B cell (primary cell): Measurements from ENCODE around the gene CIT. TPM values are rescaled to one million over a fixed set of nuclear protein-coding genes. Genes with fewer than 3 reads are reported as not detected.

Experiments
- ATAC-seq: fragments of 200-7000 bp; cut with Tn5 transposase; one replicate; pipeline ENCODE4 v1.10.0; 2021; ENCODE audit warnings: low read depth, mild to moderate bottlenecking, moderate number of reproducible peaks, moderate library complexity
- CTCF ChIA-PET: fragments of 350-600 bp; sonication (Branson Sonifier 250); formaldehyde crosslinking; loops from one replicate; lab custom pipeline; 2021; ENCODE audit warnings: antibody characterized with exemption, inconsistent platforms; lab: Charles Lee
- POLR2A ChIA-PET: fragments of 350-600 bp; sonication (Branson Sonifier 250); formaldehyde crosslinking; loops from one replicate; lab custom pipeline; 2021; ENCODE audit warnings: antibody characterized with exemption; lab: Charles Lee
- DNase-seq: peaks from one replicate; pipeline ENCODE4 v3.0.0; 2013
- H2AFZ ChIP-seq: 2 replicates; pipeline ENCODE4 v1.6.1; 2012; ENCODE audit warnings: mild to moderate bottlenecking, low read depth, low read length; ENCODE audit not compliant: insufficient read depth, poor library complexity, severe bottlenecking
- H3K27ac ChIP-seq, 2 donors: 1 replicate in 1 of 2; 2 replicates in 1 of 2; pipeline ENCODE4 v1.5.1; 2012 to 2013; ENCODE audit warnings: low read length in 2 of 2, mild to moderate bottlenecking in 2 of 2, moderate library complexity in 1 of 2
- H3K27me3 ChIP-seq, 4 experiments: fragments of 200-600 bp in 1 of 4; sonication (generic) in 1 of 4; replicated peaks in 1 of 4; 1 replicate in 2 of 4; 2 replicates in 2 of 4; pipeline versions ENCODE4 v1.6.1 to v1.7.0; 2013 to 2016; ENCODE audit warnings: low read length in 3 of 4, mild to moderate bottlenecking in 2 of 4, mixed read lengths in 1 of 4, moderate library complexity in 1 of 4; ENCODE audit not compliant: insufficient read depth in 4 of 4, control insufficient read depth in 3 of 4; ENCODE audit errors: control extremely low read depth in 1 of 4
- H3K36me3 ChIP-seq, 2 experiments: replicated peaks in 1 of 2; 1 replicate in 1 of 2; 2 replicates in 1 of 2; pipeline versions ENCODE4 v1.6.1 to v1.7.1; 2013; ENCODE audit warnings: low read length in 1 of 2; ENCODE audit not compliant: insufficient read depth in 2 of 2, control insufficient read depth in 1 of 2; ENCODE audit errors: control extremely low read depth in 1 of 2, extremely low read depth in 1 of 2
- H3K4me1 ChIP-seq, 2 donors: fragments of 200-600 bp in 1 of 2; sonication (generic) in 1 of 2; 1 replicate in 1 of 2; 2 replicates in 1 of 2; pipeline versions ENCODE4 v1.5.1 to v1.6.1; 2013 to 2017; ENCODE audit warnings: low read length in 2 of 2; ENCODE audit not compliant: control insufficient read depth in 2 of 2, insufficient read depth in 2 of 2
- H3K4me2 ChIP-seq: replicated peaks from 2 replicates; pipeline ENCODE3; 2012; ENCODE audit warnings: mild to moderate bottlenecking, low read depth, low read length; ENCODE audit not compliant: poor library complexity, severe bottlenecking
- H3K4me3 ChIP-seq, 5 experiments: fragments of 200-600 bp in 1 of 5; sonication (generic) in 1 of 5; 1 replicate in 3 of 5; 2 replicates in 2 of 5; pipeline versions ENCODE4 v1.5.1 to v1.7.0; 2011 to 2016; ENCODE audit warnings: low read length in 4 of 5, mild to moderate bottlenecking in 4 of 5, low read depth in 2 of 5, control low read depth in 1 of 5, moderate library complexity in 1 of 5; ENCODE audit not compliant: insufficient read depth in 1 of 5; ENCODE audit errors: control extremely low read depth in 1 of 5, extremely low read depth in 1 of 5
- H3K79me2 ChIP-seq: fragments of 200-600 bp; sonication (generic); one replicate; pipeline ENCODE4 v1.6.0; 2016; ENCODE audit warnings: low read length; ENCODE audit not compliant: control insufficient read depth, insufficient read depth
- H3K9ac ChIP-seq: fragments of 200-600 bp; sonication (generic); 2 replicates; pipeline ENCODE4 v1.6.1; 2017; ENCODE audit warnings: mild to moderate bottlenecking, low read length, moderate library complexity
- H3K9me3 ChIP-seq, 3 donors: one replicate each; pipeline versions ENCODE4 v1.6.1 to v1.7.1; 2013; ENCODE audit warnings: low read length in 2 of 3; ENCODE audit not compliant: control insufficient read depth in 2 of 3, insufficient read depth in 1 of 3; ENCODE audit errors: control extremely low read depth in 1 of 3
- H4K20me1 ChIP-seq: 2 replicates; pipeline ENCODE4 v1.6.0; 2012; ENCODE audit warnings: mild to moderate bottlenecking, low read length; ENCODE audit not compliant: insufficient read depth, control insufficient read depth, poor library complexity, severe bottlenecking
- H3K27ac Mint-ChIP-seq: one replicate; pipeline ENCODE4 v1.8.0; 2021; ENCODE audit warnings: mixed read lengths
- H3K27me3 Mint-ChIP-seq: one replicate; pipeline ENCODE4 v1.8.0; 2021; ENCODE audit warnings: mixed read lengths
- H3K4me1 Mint-ChIP-seq: one replicate; pipeline ENCODE4 v1.8.0; 2021; ENCODE audit warnings: mixed read lengths
- H3K4me3 Mint-ChIP-seq: one replicate; pipeline ENCODE4 v1.8.0; 2021; ENCODE audit warnings: mixed read lengths
- H3K9me3 Mint-ChIP-seq: one replicate; pipeline ENCODE4 v1.8.0; 2022; ENCODE audit warnings: mixed read lengths; ENCODE audit not compliant: insufficient read depth
- EZH2 ChIP-seq: IDR thresholded peaks from 2 replicates; pipeline ENCODE4 v1.6.1; 2012; ENCODE audit warnings: borderline replicate concordance, low read depth, mild to moderate bottlenecking, moderate library complexity, low read length; ENCODE audit not compliant: insufficient read depth, poor library complexity, severe bottlenecking
- WGBS: methylation state at CpG from one replicate; pipeline ENCODE4 v1.1.5; 2013; ENCODE audit warnings: missing lambda C conversion rate; ENCODE audit not compliant: insufficient coverage; 5-methylcytosine and 5-hydroxymethylcytosine counted together
- intact Hi-C: fragments of 100-400 bp; cut with micrococcal nuclease; formaldehyde crosslinking; loops from one replicate; pipeline ENCODE4 v1.10.0; 2022
- polyA plus RNA-seq: library from polyadenylated mRNA; depleted of rRNA; stranded (reverse); fragments of >200 nt; gene quantifications from 2 replicates; pipeline ENCODE4 v1.2.3, GENCODE V29; 2012
- total RNA-seq, 2 donors: library from RNA; stranded (reverse); fragments of 120-200 nt in 1 of 2; gene quantifications; 1 replicate in 1 of 2; 2 replicates in 1 of 2; pipeline versions ENCODE4 v1.2.3 to v1.2.4, GENCODE V29; 2013 to 2022
- TF ChIP-seq, protein P1 (sequence below): fragments of 200-600 bp; IDR thresholded peaks from one replicate; pipeline ENCODE4 v1.8.0; 2022; ENCODE audit warnings: antibody characterized with exemption, mild to moderate bottlenecking

The CIT gene
- total and polyA plus RNA-seq, 2 donors (not counting 1 experiment from before 2014, with no cell fraction given), result 1.4 to 6.1 TPM

DNA sequence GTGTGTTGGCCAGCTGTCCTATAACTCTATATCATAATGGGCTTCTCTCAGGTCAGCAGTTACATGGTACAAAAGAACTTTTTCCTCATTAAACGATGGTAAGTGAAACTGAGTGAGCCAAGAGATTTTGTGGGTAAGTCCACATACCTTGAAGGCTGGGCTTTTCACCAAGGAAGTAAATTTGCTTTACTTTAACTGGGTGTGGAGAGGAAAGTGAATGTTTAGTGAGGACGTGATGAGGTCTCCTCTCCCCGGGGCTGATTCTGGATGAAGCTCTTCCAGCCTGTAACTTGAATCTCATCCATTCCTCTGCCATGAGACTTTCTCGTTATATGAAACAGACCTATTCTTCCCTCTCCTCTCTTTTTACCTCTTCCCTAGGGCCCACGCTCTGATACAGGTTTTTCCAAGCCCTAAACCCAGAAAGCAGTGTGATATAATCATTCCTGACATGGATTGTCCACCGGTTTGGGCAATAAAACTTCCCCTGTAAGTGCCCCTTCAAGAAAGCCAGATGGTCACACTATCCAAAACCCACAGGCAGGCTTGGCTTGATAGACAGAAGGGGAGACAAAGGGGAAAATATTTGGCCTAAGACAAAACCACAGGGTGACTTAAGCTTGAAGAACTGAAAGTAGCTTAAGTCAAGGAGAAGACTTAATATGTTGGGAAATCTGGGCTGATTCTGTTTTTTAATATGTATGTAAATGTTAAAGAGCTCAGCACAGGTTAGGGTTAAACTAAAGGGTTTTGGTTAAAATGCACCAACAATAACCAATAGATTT lies 50.3 kb downstream of the CIT start:
- Histone ChIP-seq H3K9me3 (peaks cover 0 to 2% (median 0%) of the 10 kb centered on the region in 3 donors), H3K79me2 (no peaks in the 10 kb centered on the region), H3K27ac (no peak overlapping the region), H4K20me1 (no peaks in the 10 kb centered on the region), H3K4me3 (no peak overlapping the region), H3K4me2 (no peak overlapping the region), H3K36me3 (no peaks in the 10 kb centered on the region), H3K27me3 (no peaks in the 10 kb centered on the region), H2AFZ (no peak overlapping the region), H3K4me1 (no peaks in the 10 kb centered on the region), H3K9ac (no peak overlapping the region)
- Mint-ChIP-seq H3K27ac (no peak overlapping the region), H3K4me3 (no peak overlapping the region), H3K27me3 (no peaks in the 10 kb centered on the region), H3K4me1 (no peaks in the 10 kb centered on the region), H3K9me3 (no peaks in the 10 kb centered on the region)
- intact Hi-C loops, result no loop called here
- CTCF ChIA-PET, result no interaction called here
- TF ChIP-seq, protein P1, sequence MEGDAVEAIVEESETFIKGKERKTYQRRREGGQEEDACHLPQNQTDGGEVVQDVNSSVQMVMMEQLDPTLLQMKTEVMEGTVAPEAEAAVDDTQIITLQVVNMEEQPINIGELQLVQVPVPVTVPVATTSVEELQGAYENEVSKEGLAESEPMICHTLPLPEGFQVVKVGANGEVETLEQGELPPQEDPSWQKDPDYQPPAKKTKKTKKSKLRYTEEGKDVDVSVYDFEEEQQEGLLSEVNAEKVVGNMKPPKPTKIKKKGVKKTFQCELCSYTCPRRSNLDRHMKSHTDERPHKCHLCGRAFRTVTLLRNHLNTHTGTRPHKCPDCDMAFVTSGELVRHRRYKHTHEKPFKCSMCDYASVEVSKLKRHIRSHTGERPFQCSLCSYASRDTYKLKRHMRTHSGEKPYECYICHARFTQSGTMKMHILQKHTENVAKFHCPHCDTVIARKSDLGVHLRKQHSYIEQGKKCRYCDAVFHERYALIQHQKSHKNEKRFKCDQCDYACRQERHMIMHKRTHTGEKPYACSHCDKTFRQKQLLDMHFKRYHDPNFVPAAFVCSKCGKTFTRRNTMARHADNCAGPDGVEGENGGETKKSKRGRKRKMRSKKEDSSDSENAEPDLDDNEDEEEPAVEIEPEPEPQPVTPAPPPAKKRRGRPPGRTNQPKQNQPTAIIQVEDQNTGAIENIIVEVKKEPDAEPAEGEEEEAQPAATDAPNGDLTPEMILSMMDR, result no peak
- no peak for TF ChIP-seq EZH2
- WGBS, result 95% methylated on average over 3 of the region's 6 CpGs
- ATAC-seq (no peak), DNase-seq (no peak)
- POLR2A ChIA-PET, result no interaction called here

DNA sequence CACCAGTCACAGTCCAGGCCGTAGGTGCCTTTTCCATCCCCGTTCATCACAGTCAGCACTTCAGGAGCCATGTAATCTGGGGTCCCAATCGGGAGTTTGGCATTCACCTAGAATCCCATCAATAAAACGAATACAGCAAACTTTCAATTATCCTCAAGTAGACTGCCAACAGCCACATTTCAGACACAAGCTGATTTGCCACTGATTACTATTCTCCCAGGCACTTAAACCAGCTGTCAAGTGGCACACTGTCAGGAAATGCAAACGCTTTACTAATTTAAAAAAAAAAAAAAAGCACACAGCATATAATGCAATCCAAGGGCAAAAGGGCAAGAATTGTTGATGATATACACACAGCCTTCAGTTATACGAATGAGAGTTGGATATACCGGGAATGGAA lies 51.9 kb downstream of the CIT start:
- Histone ChIP-seq H4K20me1 (no peaks in the 10 kb centered on the region), H3K79me2 (no peaks in the 10 kb centered on the region), H3K9me3 (peaks cover 0 to 2% (median 0%) of the 10 kb centered on the region in 3 donors), H3K9ac (no peak overlapping the region), H3K27ac (no peak overlapping the region), H3K27me3 (no peaks in the 10 kb centered on the region), H3K36me3 (no peaks in the 10 kb centered on the region), H3K4me3 (no peak overlapping the region), H2AFZ (no peak overlapping the region), H3K4me2 (no peak overlapping the region), H3K4me1 (no peaks in the 10 kb centered on the region)
- H3K4me1 Mint-ChIP-seq, result no peaks in the 10 kb centered on the region
- ChIA-PET CTCF (no interaction called here), POLR2A (no interaction called here)
- no peaks in the 10 kb centered on the region for H3K27me3 Mint-ChIP-seq
- no peak overlapping the region for H3K27ac Mint-ChIP-seq
- no peaks in the 10 kb centered on the region for H3K9me3 Mint-ChIP-seq
- intact Hi-C loops, result no loop called here
- no peak overlapping the region for H3K4me3 Mint-ChIP-seq
- no peak for ATAC-seq
- DNase-seq, result no peak
- TF ChIP-seq, protein P1, result no peak
- no peak for TF ChIP-seq EZH2
- WGBS, result 100% methylated on average over 4 of the region's 7 CpGs
